Smooth muscle cell of the brain vasculature (primary cell): ENCODE results near the gene DACH1.
"Not testable (repeated sequence)": the region's sequence is repeated elsewhere in the genome, so short reads cannot be mapped to it uniquely, and the experiment has no call there.

Experiments
- DNase-seq: peaks from one replicate; pipeline ENCODE4 v3.0.0-alpha.2; 2012; ENCODE audit warnings: low read depth, low spot score

DACH1 gene

GRCh38 chr13:71865874-71866334 is 1.1 kb downstream of the DACH1 start:
- no peak for DNase-seq

DNA sequence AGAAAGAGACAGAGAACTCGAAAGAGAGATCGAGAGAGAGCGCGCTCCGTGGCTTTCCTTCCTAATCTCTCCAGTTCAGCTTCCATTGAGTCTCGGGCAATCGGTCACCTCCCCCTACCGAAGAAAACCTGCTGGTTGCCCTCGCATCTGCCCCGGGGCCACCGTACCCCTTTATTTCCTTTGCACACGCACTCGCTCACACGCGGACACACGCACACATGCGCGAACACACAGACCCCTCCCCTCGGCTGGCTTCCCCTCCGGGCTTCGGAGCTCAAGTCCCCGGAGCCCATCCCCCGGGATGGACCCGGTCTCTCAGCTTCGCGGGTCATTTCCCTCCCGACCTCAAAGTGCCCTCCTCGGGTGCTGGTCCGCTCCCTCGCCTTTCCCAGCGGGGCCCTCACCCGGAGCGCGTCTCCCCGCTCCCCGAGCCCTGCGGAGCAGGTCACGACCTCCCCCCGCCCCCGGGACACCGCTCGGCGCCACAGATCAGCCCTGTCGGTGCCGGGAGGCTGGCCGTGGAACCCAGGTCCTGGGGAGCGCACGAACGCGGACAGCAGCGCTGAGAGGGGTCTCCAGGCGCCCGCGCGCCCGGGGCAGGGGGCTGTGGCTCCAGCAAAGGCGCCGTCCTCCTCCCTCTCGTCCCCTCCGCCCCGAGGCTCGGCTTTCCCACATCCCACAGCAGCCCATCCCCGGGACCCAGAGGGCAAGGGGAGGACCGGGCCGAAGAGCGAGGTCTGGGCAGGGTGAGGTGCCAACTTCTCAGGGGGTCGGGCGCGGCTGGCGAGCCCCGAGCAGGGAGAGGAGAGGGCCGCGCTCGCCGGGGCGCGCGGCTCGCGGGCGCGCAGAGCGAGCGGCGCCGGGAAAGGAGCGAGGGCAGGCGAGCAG is 1.8 kb downstream of the DACH1 start:
- DNase-seq, result no peak

- no peak for DNase-seq
Measured at GRCh38 chr13:71864094-71864985, 2.7 kb downstream of the DACH1 start.

DNA sequence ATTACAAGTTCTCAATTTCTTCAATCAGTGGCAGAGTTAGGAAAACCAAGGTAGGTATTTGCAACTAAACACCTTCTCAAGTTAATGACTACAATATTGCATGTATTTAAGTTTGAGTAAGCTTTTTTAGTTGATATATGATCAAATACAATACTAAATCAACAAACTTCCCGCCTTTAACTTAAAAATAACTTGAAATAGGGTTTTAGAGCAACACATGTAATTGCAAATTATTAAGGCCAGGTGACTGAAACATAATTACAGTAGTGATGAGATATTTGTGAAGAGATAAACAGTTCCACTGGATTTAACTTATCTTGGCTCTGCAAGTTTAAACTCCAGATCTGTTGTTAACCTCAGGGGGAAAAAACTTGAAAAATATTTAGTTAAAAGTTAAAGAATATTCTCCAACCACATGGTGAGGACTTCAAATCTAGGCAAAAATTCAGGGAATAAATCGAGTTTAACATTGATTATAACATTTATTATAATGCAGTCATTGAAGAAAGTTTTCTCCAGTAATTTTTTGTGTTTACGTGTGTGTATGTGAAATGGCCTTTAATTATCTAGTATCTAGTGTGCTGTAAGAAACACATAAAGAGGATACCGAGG is 3.6 kb downstream of the DACH1 start:
- no peak for DNase-seq

DNA sequence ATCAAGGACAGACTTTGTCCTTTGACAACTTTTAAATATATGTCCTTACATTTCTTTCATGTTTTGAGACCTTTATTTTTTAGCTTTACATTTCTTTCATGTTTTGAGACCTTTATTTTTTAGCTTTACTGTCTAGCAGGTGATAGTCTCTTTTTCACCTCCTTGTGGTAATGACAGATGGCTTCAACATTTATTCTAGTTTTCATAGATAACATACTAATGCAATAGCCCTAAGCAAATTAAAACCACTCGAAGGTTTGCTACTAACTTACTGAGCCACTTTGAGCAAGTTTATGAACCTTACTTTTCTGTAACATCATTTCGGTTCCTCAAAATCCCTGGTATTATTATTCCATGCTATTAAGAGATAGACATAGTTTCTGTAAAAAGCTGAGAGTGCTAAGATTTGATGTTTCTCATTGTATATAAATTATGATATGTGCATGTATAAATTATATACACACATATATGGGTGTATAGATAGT is 4.5 kb downstream of the DACH1 start:
- DNase-seq, result no peak

DNA sequence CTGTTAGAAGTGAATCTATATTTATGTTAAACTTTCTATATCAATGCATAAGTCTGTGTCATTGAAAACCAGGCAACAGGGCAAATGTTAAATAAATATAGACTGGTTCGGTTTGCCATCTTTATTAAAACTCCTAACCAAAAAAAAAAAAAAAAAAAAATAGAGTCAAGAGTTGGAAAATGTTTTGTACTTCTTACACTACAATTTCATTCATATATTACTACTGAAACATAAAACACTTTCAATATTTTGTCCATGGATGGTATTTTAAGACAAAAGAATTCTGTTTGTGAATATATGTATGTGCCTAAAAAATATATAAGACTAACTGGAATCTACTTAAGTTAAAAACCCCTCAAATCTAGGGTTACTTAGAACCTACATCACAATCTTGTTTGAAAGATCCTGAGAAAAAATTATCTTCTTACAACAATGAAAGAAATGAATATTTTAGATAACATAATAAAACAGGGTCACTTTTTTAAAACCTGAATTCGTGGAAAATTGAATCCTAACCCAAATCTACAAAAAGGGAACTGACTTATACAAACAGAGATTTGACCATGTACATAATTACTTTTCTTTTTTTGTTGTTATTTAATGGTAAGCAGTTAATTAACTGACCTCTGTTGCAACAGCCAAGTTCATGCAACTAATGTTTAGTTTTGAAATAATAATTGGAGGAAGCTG is 5.1 kb downstream of the DACH1 start:
- DNase-seq, result no peak

DNA sequence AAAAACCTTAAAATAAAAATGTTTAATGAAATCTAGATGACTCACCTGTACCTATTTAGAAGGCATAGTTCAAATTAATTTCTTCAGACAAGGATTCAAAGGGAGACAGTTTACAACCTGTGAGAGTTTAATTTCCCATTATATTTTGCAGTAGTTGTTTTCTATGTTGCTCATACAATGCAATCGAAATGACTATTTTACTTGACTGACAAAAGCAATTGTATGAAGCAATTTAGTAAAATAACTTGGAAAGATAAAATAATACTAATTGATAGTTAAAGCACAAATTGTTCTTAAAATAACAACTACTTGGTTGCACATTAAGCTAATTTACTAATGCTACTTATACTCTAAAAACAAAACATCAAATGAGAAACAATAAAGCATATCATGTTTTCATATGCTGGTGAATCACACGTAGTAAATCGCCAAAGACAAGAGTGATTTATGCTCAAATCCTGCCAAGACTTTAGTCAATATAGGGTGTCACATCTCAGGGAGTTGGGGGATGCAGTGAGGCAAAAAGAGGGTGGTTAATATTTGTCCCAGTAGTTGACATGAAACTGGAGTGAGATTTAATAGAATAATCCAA is 6.4 kb downstream of the DACH1 start:
- DNase-seq, result no peak

- no peak for DNase-seq
Measured at GRCh38 chr13:71858647-71859046, 8.4 kb downstream of the DACH1 start.

DNA sequence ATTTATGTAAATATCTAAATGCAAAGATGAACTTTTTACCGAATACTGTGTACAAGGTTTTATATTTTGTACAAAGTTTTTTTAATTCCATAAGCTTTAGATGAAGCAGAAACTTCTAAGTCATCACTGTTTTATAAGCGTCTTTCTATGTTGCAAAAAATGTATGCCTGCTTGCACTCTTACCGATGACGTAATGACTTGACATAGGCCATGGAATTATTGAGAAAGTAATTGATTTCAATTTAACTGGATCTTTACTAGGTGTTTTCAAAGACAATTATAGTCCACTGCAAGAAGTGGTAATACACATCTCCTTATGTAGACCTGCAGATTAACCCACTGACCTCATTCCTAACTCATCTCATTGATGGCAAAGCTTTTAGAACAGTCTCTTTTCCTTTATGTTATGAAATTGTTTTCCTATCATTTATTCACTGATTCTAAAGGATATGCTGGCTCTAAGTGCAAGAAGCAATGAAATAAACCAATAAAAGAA is 10.4 kb downstream of the DACH1 start:
- no peak for DNase-seq

DNA sequence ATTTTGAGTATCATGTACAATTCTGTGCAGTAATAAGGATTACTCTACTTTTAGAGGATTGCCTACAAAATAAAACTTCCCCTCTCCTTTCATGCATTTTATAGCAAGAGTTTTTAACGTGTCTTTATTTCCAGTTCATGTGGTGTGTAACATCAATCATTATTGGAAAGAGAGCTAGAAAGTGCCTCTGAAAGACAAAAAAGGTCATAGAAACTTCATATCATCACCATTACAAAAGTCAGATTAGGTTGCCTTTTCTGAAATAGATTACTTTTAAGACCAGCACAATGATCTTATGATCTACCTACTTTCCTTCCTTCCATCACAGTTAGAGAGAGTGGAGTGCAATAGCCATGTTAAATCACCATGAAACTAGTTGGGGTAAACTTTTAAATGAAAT is 12.6 kb downstream of the DACH1 start:
- no peak for DNase-seq

GRCh38 chr13:71853725-71854124 is 13.3 kb downstream of the DACH1 start:
- DNase-seq, result no peak

GRCh38 chr13:71852736-71853135 is 14.3 kb downstream of the DACH1 start:
- DNase-seq, result no peak

GRCh38 chr13:71851498-71852409 is 15.2 kb downstream of the DACH1 start:
- no peak for DNase-seq

DNA sequence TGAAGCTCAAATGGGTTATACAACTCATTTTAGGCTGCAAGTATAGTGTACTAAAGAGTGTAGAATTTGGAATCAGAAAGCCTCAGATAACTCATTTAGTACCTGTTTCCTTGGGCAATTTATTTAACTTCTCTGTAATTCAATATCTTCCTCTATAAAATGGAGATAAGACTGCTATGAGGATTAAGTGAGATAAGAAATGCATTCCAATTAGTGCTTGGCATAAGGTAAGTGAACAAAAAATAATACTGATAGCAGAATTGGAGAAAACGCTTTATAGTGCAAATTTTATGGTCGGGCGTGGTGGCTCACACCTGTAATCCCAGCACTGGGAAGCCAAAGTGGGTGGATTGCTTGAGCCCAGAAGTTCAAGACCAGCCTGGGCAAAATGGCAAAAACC is 25.0 kb downstream of the DACH1 start:
- DNase-seq, result no peak

DNA sequence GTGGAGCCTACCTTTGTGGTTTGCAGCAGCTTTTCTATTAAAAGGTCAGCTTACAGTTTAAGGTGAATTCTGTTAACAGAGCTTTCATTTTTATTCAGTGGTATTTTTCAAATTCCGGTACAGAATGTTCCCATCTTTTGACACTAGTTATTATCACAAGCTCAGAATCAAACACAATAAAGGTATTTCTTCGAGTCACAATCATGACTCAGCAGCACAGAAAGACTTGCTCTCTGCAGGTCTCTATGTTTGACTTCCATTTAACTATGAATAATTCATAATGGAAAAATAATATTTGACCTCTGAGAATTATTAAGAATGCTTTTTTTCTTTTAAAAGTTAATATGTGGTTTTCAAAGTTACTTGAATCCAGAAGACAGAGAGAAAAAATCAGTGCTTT is 28.2 kb downstream of the DACH1 start:
- no peak for DNase-seq

DNA sequence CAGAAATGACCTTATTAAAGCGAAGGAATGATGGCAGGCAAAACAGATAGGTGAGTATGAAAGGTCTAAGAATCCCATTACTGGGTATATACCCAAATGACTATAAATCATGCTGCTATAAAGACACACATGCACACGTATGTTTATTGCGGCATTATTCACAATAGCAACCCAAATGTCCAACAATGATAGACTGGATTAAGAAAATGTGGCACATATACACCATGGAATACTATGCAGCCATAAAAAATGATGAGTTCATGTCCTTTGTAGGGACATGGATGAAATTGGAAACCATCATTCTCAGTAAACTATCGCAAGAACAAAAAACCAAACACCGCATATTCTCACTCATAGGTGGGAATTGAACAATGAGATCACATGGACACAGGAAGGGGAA is 29.4 kb downstream of the DACH1 start:
- DNase-seq, result not testable (repeated sequence)

DNA sequence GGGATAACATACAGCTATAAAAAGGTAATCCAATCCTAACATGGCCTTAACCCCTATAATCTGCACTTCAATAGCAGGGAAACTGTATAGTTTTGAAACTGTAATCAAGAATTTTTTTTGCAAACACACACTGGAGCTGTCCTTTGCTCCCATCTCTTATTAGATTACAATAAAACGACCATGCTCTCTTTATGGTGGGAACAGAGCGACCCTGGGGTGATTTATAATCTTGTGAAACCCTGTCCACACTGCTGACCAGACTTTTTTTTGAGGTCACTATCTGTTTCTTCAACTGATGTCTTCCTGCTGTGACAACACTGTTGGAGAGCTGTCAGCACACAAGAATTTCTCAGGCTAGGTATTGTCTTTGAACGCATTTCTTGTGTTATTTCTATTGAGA is 35.3 kb downstream of the DACH1 start:
- DNase-seq, result peak; percentile 45

GRCh38 chr13:71830736-71831135 is 36.3 kb downstream of the DACH1 start:
- no peak for DNase-seq

- no peak for DNase-seq
Measured at GRCh38 chr13:71830323-71830722, 36.7 kb downstream of the DACH1 start.

GRCh38 chr13:71829547-71829946 is 37.5 kb downstream of the DACH1 start:
- DNase-seq, result no peak
